Keratinocyte (primary cell): ENCODE results near the gene MAVS.

Experiments
- EZH2 ChIP-seq: IDR thresholded peaks from one replicate; pipeline ENCODE4 v1.6.1; 2012; ENCODE audit warnings: inconsistent platforms, mild to moderate bottlenecking, low read length, moderate library complexity
- TF ChIP-seq, protein P1 (sequence below), 3 experiments: IDR thresholded peaks in 1 of 3; conservative IDR thresholded peaks in 1 of 3; optimal IDR thresholded peaks in 1 of 3; 2 replicates in 2 of 3; 3 replicates in 1 of 3; pipeline versions ENCODE3 to v1.5.1; 2011; ENCODE audit warnings: low read length in 3 of 3, mild to moderate bottlenecking in 3 of 3, moderate library complexity in 2 of 3, control low read depth in 1 of 3, inconsistent platforms in 1 of 3; ENCODE audit not compliant: insufficient read depth in 2 of 3; ENCODE audit errors: extremely low read depth in 1 of 3

DNA sequence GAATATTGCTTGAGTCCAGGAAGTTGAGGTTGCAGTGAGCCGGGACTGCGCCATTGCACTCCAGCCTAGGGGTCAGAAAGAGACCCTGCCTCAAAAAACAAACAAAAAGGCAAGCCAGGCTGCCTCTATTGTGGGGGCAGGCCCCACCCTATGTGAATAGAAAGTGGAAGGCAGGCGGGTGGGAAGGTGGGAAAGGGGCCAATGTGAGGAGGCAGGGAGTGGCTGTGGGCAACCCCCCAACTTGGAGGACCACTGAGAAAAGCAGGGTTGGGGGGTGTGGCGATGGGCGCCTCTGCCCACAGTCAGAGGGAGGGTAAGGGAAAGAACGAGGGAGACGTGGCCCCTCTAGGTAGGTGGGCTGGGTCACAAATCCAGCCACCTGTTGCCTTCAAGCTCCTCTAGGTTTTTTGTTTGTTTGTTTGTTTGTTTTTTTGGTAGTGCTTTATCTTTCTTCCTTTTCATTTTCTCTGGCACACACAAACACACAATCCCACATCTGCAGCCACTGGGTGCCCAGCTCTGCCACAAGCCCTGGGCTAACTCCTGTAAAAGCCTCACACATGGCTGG is 31.6 kb upstream of the MAVS start:
- TF ChIP-seq, protein P1, sequence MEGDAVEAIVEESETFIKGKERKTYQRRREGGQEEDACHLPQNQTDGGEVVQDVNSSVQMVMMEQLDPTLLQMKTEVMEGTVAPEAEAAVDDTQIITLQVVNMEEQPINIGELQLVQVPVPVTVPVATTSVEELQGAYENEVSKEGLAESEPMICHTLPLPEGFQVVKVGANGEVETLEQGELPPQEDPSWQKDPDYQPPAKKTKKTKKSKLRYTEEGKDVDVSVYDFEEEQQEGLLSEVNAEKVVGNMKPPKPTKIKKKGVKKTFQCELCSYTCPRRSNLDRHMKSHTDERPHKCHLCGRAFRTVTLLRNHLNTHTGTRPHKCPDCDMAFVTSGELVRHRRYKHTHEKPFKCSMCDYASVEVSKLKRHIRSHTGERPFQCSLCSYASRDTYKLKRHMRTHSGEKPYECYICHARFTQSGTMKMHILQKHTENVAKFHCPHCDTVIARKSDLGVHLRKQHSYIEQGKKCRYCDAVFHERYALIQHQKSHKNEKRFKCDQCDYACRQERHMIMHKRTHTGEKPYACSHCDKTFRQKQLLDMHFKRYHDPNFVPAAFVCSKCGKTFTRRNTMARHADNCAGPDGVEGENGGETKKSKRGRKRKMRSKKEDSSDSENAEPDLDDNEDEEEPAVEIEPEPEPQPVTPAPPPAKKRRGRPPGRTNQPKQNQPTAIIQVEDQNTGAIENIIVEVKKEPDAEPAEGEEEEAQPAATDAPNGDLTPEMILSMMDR (optimal IDR thresholded peaks at IDR 0.05 in 1 of 3, IDR thresholded peaks at IDR 0.05 in 1 of 3, conservative IDR thresholded peaks at IDR 0.05 in 1 of 3; ENCODE audit: extremely low read depth in 1 of 3, insufficient read depth in 2 of 3, low read length in 3 of 3): no peak
- TF ChIP-seq EZH2: no peak
